GM12801 (cell line): ENCODE measurements around the gene KCNH2.

Experiments
- CTCF ChIP-seq: IDR thresholded peaks from one replicate; pipeline ENCODE4 v1.5.1; 2011; ENCODE audit warnings: control low read depth; ENCODE audit not compliant: insufficient read length; ENCODE audit errors: extremely low read depth

KCNH2 gene

GRCh38 chr7:150947761-150948651 lies 30.1 kb downstream of the KCNH2 start:
- no peak for TF ChIP-seq CTCF

- TF ChIP-seq CTCF, result no peak
Measured at GRCh38 chr7:150947241-150947745, 30.8 kb downstream of the KCNH2 start.

GRCh38 chr7:150946421-150947240 lies 31.5 kb downstream of the KCNH2 start:
- TF ChIP-seq CTCF, result no peak

DNA sequence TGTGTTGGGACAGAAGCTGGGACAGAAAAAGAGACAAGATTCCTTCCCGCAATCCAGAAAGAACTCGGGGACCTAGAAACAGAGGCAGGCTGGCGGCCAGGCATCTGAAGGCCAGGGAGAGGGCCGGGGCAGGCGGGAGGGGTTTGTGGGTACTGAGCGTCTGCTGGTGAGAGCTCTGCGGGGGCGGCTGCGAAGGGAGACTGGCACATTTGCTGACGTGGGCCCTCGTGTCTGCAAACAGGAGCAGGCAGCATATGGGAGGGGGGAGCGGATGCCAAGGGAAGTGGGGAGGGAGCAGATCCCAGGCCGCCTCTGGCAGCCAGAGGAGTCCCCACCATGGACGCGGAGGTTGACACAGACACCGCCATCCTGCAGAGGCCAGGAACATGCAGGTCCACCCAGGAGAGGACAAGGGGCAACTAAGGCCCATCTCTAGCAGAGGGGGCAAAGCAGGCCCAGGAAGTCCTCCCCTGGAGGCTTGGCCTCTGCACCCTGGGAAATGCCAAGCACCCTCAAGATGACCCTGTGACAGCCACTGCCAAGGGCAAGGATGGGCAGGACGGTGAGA lies 32.2 kb downstream of the KCNH2 start:
- TF ChIP-seq CTCF, result no peak

DNA sequence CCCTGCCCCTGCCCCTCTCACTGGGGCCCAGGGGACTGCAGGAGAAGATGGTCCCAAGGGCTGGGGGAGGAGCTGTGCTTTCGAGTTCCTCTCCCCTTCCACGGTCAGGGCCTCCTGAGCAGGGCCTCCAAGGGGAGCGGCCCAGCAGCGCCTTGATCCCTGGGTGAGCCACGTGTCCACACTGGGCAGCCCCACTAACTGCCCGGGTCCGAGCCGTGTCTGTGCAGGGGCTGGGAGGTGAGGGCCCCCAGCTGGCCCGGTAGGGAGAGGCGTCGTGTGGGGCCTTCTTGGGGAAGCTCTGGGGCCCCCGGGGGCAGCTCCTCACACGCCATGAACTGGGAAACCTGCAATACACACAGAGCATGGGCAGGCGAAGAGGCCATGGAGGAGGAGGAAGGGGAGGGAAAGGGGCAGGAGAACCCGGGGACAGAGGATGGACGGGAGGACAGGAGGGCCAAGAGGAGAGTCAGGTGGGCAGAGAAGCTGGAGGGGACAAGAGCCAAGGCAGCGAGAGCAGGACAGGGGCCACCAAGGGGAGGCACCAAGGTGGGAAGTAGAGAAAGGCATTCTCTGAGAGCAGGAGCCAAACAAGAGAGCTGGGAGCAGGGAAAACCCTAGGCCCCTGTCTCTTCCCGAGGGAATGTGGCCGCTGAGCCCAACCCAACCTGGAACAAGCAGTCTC lies 32.8 kb downstream of the KCNH2 start:
- no peak for TF ChIP-seq CTCF

DNA sequence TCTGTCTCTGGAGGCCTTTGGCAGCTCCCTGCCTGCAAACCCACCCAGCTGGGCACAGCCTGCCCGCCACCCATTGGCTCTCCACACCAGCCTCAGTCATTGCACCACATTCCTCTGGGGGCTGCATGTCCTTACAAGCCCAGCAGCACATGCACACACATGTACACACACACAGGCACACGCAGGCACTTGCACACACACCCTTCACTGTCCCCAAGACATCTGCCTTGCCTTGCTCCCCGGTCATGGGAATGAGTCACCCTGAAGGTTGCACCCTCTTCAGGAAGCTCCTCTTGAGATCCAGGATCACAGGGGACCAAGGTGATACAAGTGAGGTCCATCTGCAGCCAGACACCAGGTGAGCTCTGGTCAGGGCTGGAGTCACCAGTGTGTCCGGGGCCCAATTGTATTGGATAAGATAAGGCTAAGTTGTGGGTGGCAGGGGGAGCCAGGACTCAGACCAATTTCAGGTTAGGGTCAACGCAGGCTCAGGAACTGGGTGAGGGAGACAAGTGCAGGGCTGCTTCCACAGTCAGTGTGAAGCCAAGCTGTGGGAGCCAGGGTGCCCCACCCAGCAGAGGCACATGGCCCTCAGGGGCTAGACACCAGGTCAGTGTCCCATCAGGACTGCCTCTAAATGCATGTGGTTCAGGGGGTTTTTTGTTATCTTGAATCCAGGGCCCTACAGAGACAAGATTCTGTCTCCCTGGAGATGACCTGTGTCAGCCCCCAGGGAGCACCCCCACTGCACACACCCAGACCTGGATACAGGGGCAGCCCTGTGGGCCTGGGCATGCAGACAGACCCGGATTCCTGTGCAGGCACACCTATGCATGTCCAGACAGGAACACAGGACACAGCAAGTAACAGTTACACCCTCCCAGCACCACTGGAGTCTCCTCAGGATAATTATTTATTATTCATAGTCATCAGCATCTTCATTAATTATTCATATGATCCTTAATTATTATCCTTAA lies 33.8 kb downstream of the KCNH2 start:
- TF ChIP-seq CTCF, result no peak
